GF-D8 (cell line): ENCODE data around the gene MICAL1.
"Not testable (repeated sequence)": the region's sequence is repeated elsewhere in the genome, so short reads cannot be mapped to it uniquely, and the experiment has no call there.

Experiments used
- DNase-seq: peaks from one replicate; lab custom pipeline; 2025; lab: John Stamatoyannopoulos, UW

Gene MICAL1

DNA sequence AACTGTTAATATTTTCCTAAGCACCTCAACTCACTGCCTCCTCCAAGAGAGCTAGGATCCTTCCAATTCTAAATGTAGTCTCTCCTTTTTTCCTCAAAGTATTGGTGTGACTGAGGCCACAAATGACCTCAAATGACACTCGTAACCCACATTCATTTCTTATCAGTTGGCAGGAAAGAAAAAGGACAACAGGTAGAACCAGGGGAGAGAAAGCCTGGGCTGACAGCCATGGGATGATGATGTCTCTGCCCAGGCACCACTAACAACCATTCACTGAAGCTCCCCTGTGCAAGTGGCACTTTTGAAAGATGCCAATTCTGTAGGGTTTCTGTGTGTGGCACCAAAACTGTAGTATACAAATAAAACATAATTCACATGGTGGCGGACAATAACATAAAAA is 20.1 kb upstream of the MICAL1 start:
- DNase-seq = no peak

- no peak for DNase-seq
These were observed 19.4 kb upstream of the MICAL1 start for GRCh38 chr6:109474995-109475394.

GRCh38 chr6:109473120-109473519 is 17.5 kb upstream of the MICAL1 start:
- no peak for DNase-seq

- no peak for DNase-seq
These were observed 16.8 kb upstream of the MICAL1 start for GRCh38 chr6:109472132-109472995.

- no peak for DNase-seq
These were observed 15.7 kb upstream of the MICAL1 start for GRCh38 chr6:109471105-109471810.

DNA sequence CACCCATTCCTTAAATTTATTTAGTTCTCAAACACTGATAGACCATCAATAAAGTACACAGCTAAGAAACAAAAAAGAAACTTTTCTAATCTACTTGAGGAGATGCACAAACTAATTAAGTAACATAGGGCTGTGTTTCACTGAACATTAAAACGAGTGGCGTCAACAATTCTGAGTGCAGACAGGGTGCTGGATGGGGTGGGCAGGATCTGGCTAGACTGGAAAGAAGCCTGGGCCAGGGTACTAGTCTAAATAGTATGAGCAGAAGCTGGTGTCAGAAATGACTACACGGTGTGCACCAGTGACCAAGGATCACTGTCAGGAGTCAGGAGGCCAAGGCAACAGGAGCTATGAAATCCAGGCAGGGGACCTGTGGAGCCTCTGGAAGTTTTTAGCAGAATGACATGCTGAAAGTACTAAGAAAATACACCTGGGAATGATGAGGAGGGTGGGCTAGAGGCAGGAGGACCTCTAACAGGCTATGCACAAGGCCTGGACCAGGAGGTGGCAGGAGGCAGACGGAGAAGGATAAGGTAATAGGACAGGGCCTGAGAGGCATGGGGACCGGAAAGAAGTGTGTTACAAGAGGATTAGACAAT is 14.1 kb upstream of the MICAL1 start:
- DNase-seq = no peak

DNA sequence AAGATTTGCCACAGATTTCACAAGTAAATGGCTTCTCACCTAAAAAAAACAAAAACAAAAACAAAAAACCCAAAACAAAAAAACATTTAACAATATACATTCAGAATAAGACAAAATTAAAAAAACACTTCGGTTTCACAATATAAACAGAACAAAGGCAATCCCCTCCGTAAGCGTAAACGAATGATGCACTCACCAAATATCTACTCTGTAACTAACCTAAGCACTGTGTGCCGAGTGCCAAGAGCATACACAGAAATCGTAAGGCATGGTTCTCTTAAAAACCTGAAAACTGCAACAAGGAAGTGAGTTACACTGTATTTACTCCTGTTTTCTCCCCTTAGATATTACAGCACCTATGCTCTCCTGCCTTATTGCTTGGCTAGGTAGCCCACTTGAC is 12.1 kb upstream of the MICAL1 start:
- no peak for DNase-seq

GRCh38 chr6:109466212-109466923 is 10.8 kb upstream of the MICAL1 start:
- no peak for DNase-seq

DNA sequence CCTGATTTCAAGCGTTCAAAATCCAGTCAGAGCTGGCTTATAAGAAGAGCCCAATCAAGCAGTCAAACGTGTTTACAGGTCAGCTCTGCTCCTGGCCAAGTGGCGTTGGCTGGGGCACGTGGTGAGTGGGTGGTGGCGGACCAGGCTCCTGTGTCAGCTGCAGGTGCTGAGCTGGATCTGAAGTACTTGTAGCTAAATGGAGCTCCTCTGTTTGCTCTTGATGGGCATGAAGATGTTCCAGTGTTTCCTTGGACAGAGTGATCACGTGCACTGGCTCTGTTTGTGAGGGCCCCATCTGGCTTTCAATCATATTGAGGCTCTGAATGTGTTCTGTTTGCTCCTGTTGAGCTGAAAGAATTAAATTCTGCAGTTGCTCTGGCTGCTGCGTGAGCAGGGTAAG is 10.2 kb upstream of the MICAL1 start:
- DNase-seq = no peak

GRCh38 chr6:109461733-109462526 is 6.4 kb upstream of the MICAL1 start:
- no peak for DNase-seq

DNA sequence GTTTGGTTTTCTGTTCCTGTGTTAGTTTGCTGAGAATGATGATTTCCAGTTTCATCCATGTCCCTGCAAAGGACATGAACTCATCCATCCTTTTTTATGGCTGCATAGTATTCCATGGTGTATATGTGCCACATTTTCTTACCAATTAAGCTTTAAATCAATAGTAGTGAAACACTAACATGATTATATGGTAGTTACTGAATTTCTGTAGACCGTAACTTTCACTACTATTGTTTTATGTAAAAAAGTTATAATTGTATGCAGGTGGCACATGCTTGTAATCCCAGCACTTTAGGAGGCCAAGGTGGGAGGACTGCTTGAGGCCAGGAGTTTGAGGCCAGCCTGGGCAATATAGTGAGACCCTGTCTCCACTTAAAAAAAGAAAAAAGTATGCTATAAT is 5.6 kb upstream of the MICAL1 start:
- DNase-seq = not testable (repeated sequence)

GRCh38 chr6:109460161-109460829 is 4.7 kb upstream of the MICAL1 start:
- no peak for DNase-seq

DNA sequence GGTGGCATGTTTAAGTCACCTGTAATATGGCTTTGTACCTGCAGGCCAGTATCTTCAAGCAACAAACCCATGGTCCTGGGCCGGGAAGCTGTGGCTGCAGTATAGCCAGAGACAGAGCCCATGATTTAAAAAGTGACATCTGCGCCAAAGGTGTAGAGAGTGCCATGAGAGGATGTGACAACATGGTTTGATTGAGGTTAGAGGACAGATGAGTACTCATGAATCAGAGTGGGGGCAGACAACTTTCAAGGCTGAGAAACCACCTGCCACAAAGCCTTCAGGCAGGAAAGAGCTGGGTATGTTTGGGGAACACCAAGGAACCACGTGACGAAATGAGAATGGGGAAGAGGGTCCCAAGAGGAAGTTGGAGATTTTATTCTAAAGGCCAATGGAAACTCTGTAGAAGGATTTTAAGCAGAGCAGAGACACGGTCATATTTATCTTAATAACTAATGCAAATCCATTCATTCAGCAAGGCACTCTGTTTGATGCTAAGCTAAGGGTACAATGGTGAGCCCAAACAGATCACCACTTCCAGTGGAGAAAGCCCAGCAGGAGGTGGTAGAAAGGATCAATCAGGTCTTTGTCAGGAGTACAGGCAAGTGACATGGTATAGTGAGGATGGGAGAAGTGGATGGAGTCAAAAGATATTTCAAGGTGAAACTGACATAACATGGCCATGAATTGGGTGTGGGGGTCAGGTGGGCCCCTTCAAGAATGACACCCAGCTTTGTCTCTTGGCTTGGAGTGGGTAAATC is 3.4 kb upstream of the MICAL1 start:
- no peak for DNase-seq

DNA sequence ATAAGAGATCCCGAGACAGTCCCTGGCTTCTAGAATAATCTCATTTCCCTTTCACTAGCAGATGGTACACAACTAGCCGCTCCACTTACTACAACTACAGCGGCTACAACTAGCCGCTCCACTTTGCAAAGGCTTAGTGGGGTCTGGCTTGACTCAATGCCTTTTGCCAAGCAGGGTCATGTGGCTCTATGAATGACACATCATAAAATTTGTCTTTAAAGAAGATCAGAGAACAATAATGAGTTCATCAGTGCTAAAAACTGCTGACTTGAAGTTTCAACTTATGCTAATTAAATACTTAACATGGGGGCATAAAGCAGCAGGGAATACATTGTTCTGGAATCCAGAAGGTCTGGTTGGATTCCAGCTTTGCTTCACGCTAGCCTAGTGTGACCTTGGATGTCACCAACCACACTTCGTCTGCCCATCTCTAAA is 2.0 kb upstream of the MICAL1 start:
- no peak for DNase-seq

GRCh38 chr6:109456710-109457561 is 1.4 kb upstream of the MICAL1 start:
- no peak for DNase-seq

GRCh38 chr6:109456111-109456583 is 575 bp upstream of the MICAL1 start:
- DNase-seq = no peak

- peak; percentile 22 for DNase-seq
These were observed 806 bp downstream of the MICAL1 start for GRCh38 chr6:109454496-109455436.
